SJCRH30 (cell line): ENCODE data around the gene PDE7B. TPM values are rescaled to one million over a fixed set of nuclear protein-coding genes. Genes with fewer than 3 reads are reported as not detected.

ENCODE experiments used
- DNase-seq, 2 experiments: peaks; one replicate each; pipeline ENCODE4 v3.0.0-alpha.2; 2015 to 2020
- H3K27ac ChIP-seq: fragments of 250-450 bp; sonication (Bioruptor Pico); 2 replicates; pipeline ENCODE4 v1.5.1; 2020; ENCODE audit warnings: mild to moderate bottlenecking, moderate library complexity
- H3K27me3 ChIP-seq: fragments of 250-450 bp; sonication (Bioruptor Pico); 2 replicates; pipeline ENCODE4 v1.5.1; 2020; ENCODE audit warnings: mild to moderate bottlenecking, moderate library complexity
- H3K36me3 ChIP-seq: fragments of 250-450 bp; sonication (Bioruptor Pico); 2 replicates; pipeline ENCODE4 v1.5.1; 2020; ENCODE audit warnings: mild to moderate bottlenecking, moderate library complexity
- H3K4me1 ChIP-seq: fragments of 250-450 bp; sonication (Bioruptor Pico); 2 replicates; pipeline ENCODE4 v1.5.1; 2020; ENCODE audit warnings: mild to moderate bottlenecking, moderate library complexity
- H3K4me3 ChIP-seq: fragments of 250-450 bp; sonication (Bioruptor Pico); 2 replicates; pipeline ENCODE4 v1.5.1; 2020; ENCODE audit warnings: mild to moderate bottlenecking, moderate library complexity
- H3K9me3 ChIP-seq: fragments of 250-450 bp; sonication (Bioruptor Pico); replicated peaks from 2 replicates; pipeline ENCODE4 v1.5.1; 2020; ENCODE audit warnings: mild to moderate bottlenecking, moderate library complexity
- total RNA-seq: library from RNA; depleted of rRNA; stranded (reverse); fragments of >200 nt; shearing (Covaris generic); gene quantifications from 2 replicates; pipeline ENCODE4 v1.2.3, GENCODE V29; 2014

PDE7B gene
- total RNA-seq, 1 experiment from 2014 or later = 0.20 TPM

DNA sequence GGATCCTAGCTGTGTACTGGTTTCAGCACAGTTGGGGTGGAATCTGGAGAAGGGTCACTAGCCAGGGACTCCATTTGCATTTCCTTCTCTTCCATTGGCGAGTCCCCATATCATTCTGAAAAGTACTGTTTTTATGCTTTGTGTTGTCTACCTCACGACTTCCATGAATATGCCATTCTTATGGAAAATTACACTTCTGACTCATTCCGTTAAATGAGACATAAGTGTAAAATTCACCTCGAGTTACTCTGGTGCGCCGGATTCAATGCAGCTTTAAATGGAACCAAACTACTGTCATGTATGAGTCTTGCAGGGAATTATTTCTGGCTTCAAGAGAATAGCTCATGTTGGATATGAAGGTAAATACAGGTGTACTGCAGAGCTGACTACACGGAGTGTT is 99.2 kb downstream of the PDE7B start:
- Histone ChIP-seq H3K4me1 (no peaks in the 10 kb centered on the region), H3K4me3 (no peak overlapping the region), H3K27me3 (no peaks in the 10 kb centered on the region), H3K36me3 (no peaks in the 10 kb centered on the region), H3K27ac (no peak overlapping the region), H3K9me3 (no peaks in the 10 kb centered on the region)
- no peak for DNase-seq

DNA sequence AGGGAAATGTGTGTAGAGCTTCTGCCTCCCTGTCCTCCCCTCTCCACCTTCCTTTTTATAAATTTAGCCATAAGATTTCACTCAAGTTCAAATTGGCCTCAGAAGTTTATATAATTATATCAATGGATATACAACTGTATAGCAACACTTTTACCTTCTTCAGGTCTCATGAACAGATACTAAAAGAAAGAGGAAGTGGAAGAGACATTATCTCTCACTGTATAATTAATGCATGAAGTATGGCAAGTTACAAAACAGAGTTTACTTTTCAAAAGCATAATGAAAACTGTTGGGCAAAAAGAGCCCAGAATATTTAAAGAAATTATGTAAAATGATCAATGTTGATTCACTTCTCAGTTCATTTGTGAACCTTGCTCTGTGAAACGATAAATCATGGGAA is 99.7 kb downstream of the PDE7B start:
- Histone ChIP-seq H3K27ac (no peak overlapping the region), H3K27me3 (no peaks in the 10 kb centered on the region), H3K4me1 (no peaks in the 10 kb centered on the region), H3K36me3 (no peaks in the 10 kb centered on the region), H3K4me3 (no peak overlapping the region), H3K9me3 (no peaks in the 10 kb centered on the region)
- DNase-seq = no peak

DNA sequence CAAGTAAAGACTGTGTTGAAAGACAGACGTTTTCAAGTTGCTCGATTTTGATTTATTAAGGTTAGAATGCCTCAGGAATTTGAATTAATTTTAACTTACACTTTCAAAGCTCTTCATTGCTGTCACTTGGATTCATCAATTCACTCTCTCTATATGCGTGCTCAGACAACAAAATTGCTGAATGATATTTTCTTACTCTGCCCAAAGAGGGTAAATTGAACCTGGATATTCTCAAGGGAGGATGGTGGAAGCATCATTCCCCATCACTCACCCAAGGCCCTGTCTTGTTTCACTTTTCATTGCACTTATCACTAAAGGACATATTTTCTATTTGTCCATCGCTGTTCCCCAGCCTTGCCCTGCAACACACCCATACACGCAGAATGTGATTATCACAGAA is 102.3 kb downstream of the PDE7B start:
- no peaks in the 10 kb centered on the region for H3K9me3 ChIP-seq
- H3K27ac ChIP-seq = no peak overlapping the region
- DNase-seq = no peak
- no peaks in the 10 kb centered on the region for H3K4me1 ChIP-seq
- no peaks in the 10 kb centered on the region for H3K27me3 ChIP-seq
- H3K36me3 ChIP-seq = no peaks in the 10 kb centered on the region
- no peak overlapping the region for H3K4me3 ChIP-seq

DNA sequence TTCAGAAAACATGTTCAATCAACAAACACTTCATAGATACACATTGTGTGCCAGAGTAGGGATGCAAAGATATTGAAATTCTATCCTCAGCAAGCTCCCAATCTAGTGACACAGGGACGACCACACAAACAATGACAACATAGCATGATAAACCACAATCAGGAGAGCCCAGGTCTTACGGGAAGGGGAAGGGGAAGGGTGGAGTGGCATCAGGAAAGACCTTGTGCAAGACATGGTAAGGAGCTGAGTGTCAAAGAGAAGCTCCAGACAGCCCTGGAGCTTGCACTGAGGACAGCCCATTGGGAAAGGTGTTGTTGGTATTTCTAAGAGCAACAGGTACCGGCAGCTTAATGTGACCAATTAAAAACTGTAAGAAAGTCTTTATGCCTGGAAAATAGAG is 103.6 kb downstream of the PDE7B start:
- no peak overlapping the region for H3K27ac ChIP-seq
- H3K9me3 ChIP-seq = no peaks in the 10 kb centered on the region
- no peaks in the 10 kb centered on the region for H3K4me1 ChIP-seq
- no peak overlapping the region for H3K4me3 ChIP-seq
- no peak for DNase-seq
- no peaks in the 10 kb centered on the region for H3K36me3 ChIP-seq
- H3K27me3 ChIP-seq = no peaks in the 10 kb centered on the region

DNA sequence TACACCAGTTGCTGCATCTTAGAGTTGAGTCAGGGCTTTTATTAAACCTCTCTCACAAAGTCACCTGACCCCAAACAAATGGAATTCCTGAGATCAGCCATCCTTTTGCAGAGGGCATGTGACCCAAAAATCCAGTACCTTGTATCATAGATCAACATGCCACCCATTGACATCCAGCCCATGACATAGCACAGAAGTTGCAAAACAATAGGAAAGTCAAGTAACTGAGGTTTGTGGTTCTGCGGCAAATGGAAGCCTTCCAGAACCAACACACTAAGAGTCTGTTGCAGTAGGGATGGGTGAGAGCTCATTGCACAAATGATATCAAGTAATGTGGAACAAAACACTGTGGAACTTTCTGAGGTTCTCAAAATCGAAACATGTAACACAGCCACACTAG is 111.2 kb downstream of the PDE7B start:
- no peak for DNase-seq
- Histone ChIP-seq H3K4me1 (no peaks in the 10 kb centered on the region), H3K4me3 (no peak overlapping the region), H3K27me3 (no peaks in the 10 kb centered on the region), H3K27ac (no peak overlapping the region), H3K36me3 (no peaks in the 10 kb centered on the region), H3K9me3 (no peaks in the 10 kb centered on the region)

DNA sequence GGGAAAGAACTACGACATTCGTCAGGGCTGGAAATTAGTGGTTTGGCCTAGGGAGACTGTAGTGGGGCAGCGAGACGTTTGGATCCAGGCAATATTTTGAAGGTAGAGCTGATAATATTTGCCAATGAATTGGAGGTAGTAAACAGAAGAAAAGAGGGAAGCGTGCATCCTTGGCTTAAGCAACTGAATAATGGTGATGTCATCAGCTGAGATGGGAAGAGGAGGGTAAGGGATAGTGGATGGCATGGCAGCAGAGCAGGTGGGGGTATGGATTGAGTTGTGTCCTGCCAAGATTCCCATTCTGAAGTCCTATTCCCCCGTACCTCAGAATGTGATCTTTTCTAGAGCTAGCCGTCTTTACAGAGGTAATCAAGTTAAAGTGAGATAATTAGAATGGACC is 119.2 kb downstream of the PDE7B start:
- H3K4me1 ChIP-seq = peaks cover 3% of the 10 kb centered on the region; the same call in 1 of the 2 replicates
- no peaks in the 10 kb centered on the region for H3K9me3 ChIP-seq
- no peaks in the 10 kb centered on the region for H3K27me3 ChIP-seq
- no peak overlapping the region; the same call in 1 of the 2 replicates for H3K27ac ChIP-seq
- DNase-seq = no peak
- H3K4me3 ChIP-seq = no peak overlapping the region
- H3K36me3 ChIP-seq = no peaks in the 10 kb centered on the region

DNA sequence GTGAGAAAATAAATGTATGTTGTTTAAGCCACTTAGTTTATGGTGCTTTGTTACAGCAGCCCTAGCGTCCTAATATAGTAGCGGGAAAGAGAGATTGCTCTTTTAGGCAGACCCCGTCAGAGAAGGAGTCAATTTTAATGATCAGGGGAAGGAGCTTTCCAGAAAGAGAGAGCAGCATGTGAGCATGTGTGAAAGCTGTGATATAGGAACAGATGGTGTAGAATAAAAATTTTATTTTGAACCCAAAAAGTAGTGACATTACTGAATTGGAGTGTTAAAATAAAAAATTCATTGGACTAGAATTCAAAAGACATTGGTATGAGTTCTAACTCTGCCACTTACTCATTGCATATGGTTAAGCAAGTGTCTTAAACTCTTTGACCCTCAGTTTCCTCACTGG is 119.8 kb downstream of the PDE7B start:
- H3K27ac ChIP-seq = peak overlapping the region; percentile 32
- no peak overlapping the region for H3K4me3 ChIP-seq
- no peaks in the 10 kb centered on the region for H3K36me3 ChIP-seq
- DNase-seq = no peak
- peaks cover 3% of the 10 kb centered on the region; the same call in 1 of the 2 replicates for H3K4me1 ChIP-seq
- H3K27me3 ChIP-seq = no peaks in the 10 kb centered on the region
- no peaks in the 10 kb centered on the region for H3K9me3 ChIP-seq

DNA sequence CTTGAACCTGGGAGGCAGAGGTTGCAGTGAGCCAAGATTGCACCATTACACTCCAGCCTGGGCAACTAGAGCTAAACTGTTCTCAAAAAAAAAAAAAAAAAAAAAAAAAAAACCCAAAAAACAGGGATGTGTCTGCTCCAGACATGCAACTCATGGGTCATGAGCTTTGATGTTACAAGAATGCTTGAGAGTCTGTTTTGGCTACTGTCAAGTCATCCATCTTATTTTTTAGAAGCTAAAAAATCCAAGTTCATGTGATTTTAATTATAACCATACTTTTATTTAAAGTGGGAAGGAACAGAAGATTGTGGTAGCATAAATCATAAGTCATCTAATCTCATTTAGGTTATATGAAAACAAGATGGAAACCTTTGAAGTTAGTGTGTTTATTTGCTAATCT is 120.6 kb downstream of the PDE7B start:
- peaks cover 3% of the 10 kb centered on the region; the same call in 1 of the 2 replicates for H3K4me1 ChIP-seq
- H3K36me3 ChIP-seq = no peaks in the 10 kb centered on the region
- DNase-seq = no peak
- H3K4me3 ChIP-seq = no peak overlapping the region
- H3K27ac ChIP-seq = peak overlapping the region; percentile 32
- no peaks in the 10 kb centered on the region for H3K27me3 ChIP-seq
- H3K9me3 ChIP-seq = no peaks in the 10 kb centered on the region

DNA sequence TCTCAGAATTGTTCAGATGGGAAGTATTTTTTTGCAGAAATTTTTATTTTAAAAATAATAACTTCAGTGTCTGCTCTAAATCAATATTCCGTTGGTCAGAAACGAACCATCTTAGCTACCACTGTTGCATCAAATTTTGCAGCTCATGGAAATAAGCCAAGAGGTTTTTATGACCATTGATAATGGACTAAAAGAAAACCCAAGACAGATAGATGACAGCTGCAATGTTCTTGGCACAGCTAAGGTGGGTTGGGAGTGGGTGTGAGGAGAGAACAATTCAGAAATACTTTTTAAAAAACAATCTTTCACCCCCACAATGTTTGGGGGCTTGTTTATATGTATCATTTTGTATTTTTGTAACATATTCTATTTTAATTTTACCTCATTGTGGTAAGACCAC is 121.1 kb downstream of the PDE7B start:
- H3K36me3 ChIP-seq = no peaks in the 10 kb centered on the region
- no peaks in the 10 kb centered on the region for H3K27me3 ChIP-seq
- no peaks in the 10 kb centered on the region for H3K9me3 ChIP-seq
- no peak overlapping the region for H3K4me3 ChIP-seq
- H3K27ac ChIP-seq = peak overlapping the region; percentile 32; the same call in 1 of the 2 replicates
- DNase-seq = peak in 1 of 2 experiments; percentile 51
- peaks cover 3% of the 10 kb centered on the region; the same call in 1 of the 2 replicates for H3K4me1 ChIP-seq

DNA sequence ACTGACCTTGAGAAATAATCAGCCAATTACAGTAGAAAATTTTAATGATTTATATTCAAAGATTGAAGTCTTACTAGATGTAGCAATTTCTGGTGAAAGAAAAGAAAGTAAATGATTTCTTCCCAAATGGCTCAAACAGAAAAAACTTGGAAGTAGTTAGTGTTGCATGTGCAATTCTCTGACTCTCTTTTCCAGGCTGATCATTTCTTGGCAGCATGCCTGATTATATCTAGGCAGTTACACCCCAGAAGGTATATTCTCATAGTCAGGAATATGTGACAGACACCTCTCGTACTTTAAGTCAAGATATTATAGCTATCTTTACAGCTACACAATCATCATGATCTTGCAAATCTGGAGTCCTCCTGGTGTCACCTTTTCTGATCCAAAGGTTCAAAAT is 122.9 kb downstream of the PDE7B start:
- Histone ChIP-seq H3K36me3 (no peaks in the 10 kb centered on the region), H3K27me3 (no peaks in the 10 kb centered on the region), H3K4me1 (peaks cover 3% of the 10 kb centered on the region; the same call in 1 of the 2 replicates), H3K27ac (no peak overlapping the region), H3K9me3 (no peaks in the 10 kb centered on the region), H3K4me3 (no peak overlapping the region)
- no peak for DNase-seq

DNA sequence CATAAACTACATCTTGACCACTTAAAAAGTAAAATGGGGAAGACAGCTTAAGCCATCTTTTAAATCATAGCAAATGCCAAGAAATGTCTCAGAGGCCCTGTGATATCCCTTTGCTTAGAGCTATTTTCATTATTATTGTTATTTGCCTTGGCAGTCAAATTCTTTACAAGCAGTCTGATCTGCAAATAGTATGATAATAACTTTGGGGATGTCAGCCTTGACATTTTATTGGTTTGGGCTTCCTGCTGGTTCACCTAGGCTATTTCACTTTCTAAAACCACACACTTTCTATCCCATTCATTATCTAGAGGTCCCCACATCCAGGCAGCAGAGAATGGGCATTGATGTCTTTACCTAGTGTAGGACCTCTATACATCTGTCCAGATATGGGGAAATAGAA is 125.1 kb downstream of the PDE7B start:
- no peaks in the 10 kb centered on the region for H3K36me3 ChIP-seq
- no peak for DNase-seq
- H3K27ac ChIP-seq = no peak overlapping the region
- H3K4me1 ChIP-seq = peaks cover 3% of the 10 kb centered on the region; the same call in 1 of the 2 replicates
- no peaks in the 10 kb centered on the region for H3K27me3 ChIP-seq
- H3K4me3 ChIP-seq = no peak overlapping the region
- H3K9me3 ChIP-seq = no peaks in the 10 kb centered on the region

DNA sequence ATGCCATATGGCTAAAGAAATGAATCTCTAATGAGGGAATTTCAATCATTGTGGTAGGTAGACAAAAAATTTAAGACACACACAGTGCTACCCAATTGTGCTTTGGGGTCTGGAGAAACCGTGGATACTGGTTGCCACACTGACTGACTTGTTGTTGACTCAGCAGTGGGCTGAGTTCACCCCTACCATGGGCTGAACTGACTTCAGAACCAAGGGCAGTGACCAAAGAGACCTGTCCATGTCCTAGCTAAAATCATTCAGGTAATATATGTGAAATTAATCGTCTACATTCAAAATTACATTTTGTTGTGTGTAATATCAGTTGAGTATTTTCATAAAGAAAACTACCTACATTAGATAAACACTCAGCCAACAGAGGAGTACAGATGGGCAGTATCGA is 131.6 kb downstream of the PDE7B start:
- H3K36me3 ChIP-seq = no peaks in the 10 kb centered on the region
- H3K27ac ChIP-seq = no peak overlapping the region
- H3K9me3 ChIP-seq = no peaks in the 10 kb centered on the region
- DNase-seq = no peak
- no peaks in the 10 kb centered on the region for H3K4me1 ChIP-seq
- no peaks in the 10 kb centered on the region for H3K27me3 ChIP-seq
- H3K4me3 ChIP-seq = no peak overlapping the region

DNA sequence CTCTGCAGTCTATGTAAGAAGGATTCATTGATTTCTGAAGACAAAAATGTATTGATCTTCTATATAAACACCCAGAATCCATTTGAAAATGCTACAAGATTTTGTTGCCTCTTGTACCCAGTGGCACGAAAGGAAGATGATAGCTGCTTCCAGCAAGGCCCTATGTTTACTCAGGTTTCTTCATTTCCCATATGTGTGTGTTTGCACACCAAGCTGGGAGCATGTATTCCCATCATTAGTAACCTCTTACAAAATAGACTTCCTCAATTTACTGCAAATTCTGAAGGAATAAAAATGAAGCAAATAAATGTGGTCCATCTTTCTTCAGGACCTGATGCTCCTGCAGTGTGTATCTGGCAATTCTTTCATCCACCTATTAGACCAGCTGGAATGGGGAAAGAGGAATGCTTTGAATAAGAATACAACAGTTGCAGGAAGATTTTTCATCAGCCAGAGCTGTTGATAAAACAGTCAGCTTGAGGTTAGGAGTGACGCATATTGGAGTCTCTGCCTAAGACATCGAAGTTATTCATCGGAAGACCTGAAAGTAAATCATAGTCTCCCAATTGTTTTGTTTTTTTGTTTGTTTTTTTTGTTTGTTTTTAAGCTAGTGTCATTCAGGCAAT is 132.3 kb downstream of the PDE7B start:
- H3K9me3 ChIP-seq = no peaks in the 10 kb centered on the region
- H3K4me3 ChIP-seq = no peak overlapping the region
- H3K27ac ChIP-seq = no peak overlapping the region
- H3K36me3 ChIP-seq = no peaks in the 10 kb centered on the region
- no peak for DNase-seq
- H3K4me1 ChIP-seq = no peaks in the 10 kb centered on the region
- H3K27me3 ChIP-seq = no peaks in the 10 kb centered on the region

DNA sequence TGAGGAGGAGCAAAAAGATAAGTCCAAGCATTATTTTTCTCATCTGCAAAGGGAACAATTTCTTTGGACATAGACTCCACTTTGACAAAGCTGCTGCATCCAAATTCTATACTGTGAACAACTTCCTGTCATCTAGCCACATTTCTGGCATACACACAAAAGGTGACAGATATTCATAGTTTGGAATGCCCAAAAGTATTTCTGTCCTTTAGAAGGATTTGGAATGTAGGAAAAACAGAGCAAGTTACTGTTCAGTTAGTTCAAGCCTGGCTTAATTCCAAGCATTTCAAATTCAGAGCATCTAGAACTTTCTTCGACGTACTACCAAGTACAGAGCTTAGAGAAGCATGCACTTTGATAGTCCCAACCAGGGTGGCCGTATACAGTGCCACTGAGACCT is 134.0 kb downstream of the PDE7B start:
- Histone ChIP-seq H3K4me1 (no peaks in the 10 kb centered on the region), H3K27ac (no peak overlapping the region), H3K4me3 (no peak overlapping the region), H3K36me3 (no peaks in the 10 kb centered on the region), H3K27me3 (no peaks in the 10 kb centered on the region), H3K9me3 (no peaks in the 10 kb centered on the region)
- no peak for DNase-seq

DNA sequence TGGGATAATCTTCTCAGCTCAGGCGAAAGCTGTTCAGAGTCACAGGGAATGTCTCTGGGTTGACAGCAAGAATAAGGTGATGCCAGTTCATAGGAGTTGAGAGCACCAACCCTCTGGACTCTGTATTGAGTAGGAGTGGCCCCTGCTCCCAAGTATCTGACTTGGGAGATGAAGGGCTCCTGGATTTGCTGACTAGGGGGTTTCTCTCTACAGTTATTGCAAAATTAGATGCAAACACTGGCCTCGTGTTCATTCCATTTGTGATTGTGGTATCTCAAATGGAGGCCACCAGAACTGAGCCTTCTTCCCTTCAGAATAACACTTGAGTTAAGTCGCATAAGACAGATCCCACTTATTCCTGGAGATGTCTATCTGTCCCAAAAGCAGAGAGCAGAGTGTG is 135.7 kb downstream of the PDE7B start:
- no peaks in the 10 kb centered on the region for H3K4me1 ChIP-seq
- H3K27ac ChIP-seq = no peak overlapping the region
- H3K27me3 ChIP-seq = no peaks in the 10 kb centered on the region
- H3K36me3 ChIP-seq = no peaks in the 10 kb centered on the region
- no peak for DNase-seq
- no peaks in the 10 kb centered on the region for H3K9me3 ChIP-seq
- H3K4me3 ChIP-seq = no peak overlapping the region

DNA sequence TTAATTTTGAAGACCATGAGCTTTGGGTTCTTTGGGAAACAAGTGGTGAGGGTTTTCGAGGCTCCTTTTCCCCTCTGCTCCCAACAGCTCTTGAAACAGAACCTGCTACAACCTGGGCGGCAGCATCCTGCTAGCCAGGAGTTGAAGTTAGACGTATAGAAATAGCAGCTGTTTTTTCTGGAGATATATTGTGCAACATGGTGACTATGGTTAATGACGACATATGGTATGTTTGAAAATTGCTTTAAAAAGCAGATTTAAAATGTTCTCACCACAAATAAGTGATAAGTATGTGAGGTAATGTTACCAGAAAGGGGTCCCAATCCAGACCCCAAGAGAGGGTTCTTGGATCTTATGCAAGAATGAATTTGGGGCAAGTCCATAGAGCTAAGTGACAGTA is 138.9 kb downstream of the PDE7B start:
- Histone ChIP-seq H3K4me1 (0 out of 2 replicates have a peak, but pooled peaks cover 4% of the 10 kb centered on the region), H3K27me3 (no peaks in the 10 kb centered on the region), H3K4me3 (no peak overlapping the region), H3K36me3 (no peaks in the 10 kb centered on the region), H3K9me3 (no peaks in the 10 kb centered on the region), H3K27ac (no peak overlapping the region)
- no peak for DNase-seq
